GM23338 (cell line): ENCODE results near the gene NCOA1. TPM values are rescaled to one million over a fixed set of nuclear protein-coding genes. Genes with fewer than 3 reads are reported as not detected.

Experiments used
- ATAC-seq: fragments of 200-7000 bp; cut with Tn5 transposase; 3 replicates; pipeline ENCODE4 v1.9.1; 2020
- DNase-seq: peaks from one replicate; pipeline ENCODE4 v3.0.0-alpha.2; 2015; ENCODE audit warnings: low spot score
- H2AFZ ChIP-seq: fragments of 200-600 bp; sonication (generic); 2 replicates; pipeline ENCODE4 v1.8.0; 2016; ENCODE audit warnings: antibody characterized with exemption, mild to moderate bottlenecking, moderate library complexity
- H3F3A ChIP-seq: fragments of 200-600 bp; sonication (generic); replicated peaks from 2 replicates; pipeline ENCODE4 v1.8.0; 2017; ENCODE audit warnings: antibody characterized with exemption, mixed run types, low read depth
- H3K27ac ChIP-seq: fragments of 200-600 bp; sonication (generic); 2 replicates; pipeline ENCODE4 v1.6.1; 2016; ENCODE audit warnings: low read depth
- H3K27me3 ChIP-seq: fragments of 200-600 bp; sonication (generic); 2 replicates; pipeline ENCODE4 v1.8.0; 2016; ENCODE audit warnings: mild to moderate bottlenecking, mixed run types, moderate library complexity; ENCODE audit not compliant: insufficient read depth
- H3K36me3 ChIP-seq: fragments of 200-600 bp; sonication (generic); 2 replicates; pipeline ENCODE4 v1.8.0; 2016; ENCODE audit warnings: mild to moderate bottlenecking; ENCODE audit not compliant: insufficient read depth
- H3K4me1 ChIP-seq: fragments of 200-600 bp; sonication (generic); 2 replicates; pipeline ENCODE4 v1.8.0; 2016; ENCODE audit warnings: mild to moderate bottlenecking, moderate library complexity; ENCODE audit not compliant: insufficient read depth
- H3K4me2 ChIP-seq: fragments of 200-600 bp; sonication (generic); 2 replicates; pipeline ENCODE4 v1.7.1; 2017; ENCODE audit warnings: mixed run types
- H3K4me3 ChIP-seq: fragments of 200-600 bp; sonication (generic); 2 replicates; pipeline ENCODE4 v1.6.1; 2016; ENCODE audit warnings: mixed run types
- H3K79me2 ChIP-seq: fragments of 200-600 bp; sonication (generic); replicated peaks from 2 replicates; pipeline ENCODE4 v1.8.0; 2017; ENCODE audit warnings: mild to moderate bottlenecking; ENCODE audit not compliant: insufficient read depth
- H3K9me2 ChIP-seq: fragments of 200-600 bp; sonication (generic); 2 replicates; pipeline ENCODE4 v1.8.0; 2017; ENCODE audit not compliant: insufficient read depth
- H4K20me1 ChIP-seq: fragments of 200-600 bp; sonication (generic); replicated peaks from 2 replicates; pipeline ENCODE4 v1.8.0; 2017; ENCODE audit warnings: mild to moderate bottlenecking; ENCODE audit not compliant: insufficient read depth
- H3K27ac Mint-ChIP-seq: 2 replicates; pipeline ENCODE4 v1.8.0; 2020; ENCODE audit warnings: inconsistent platforms, mild to moderate bottlenecking, moderate library complexity, mixed read lengths
- H3K27me3 Mint-ChIP-seq: 3 replicates; pipeline ENCODE4 v1.8.0; 2022; ENCODE audit warnings: low read depth, mild to moderate bottlenecking, moderate library complexity, mixed read lengths, inconsistent platforms; ENCODE audit not compliant: insufficient read depth, poor library complexity
- H3K36me3 Mint-ChIP-seq: 3 replicates; pipeline ENCODE4 v1.8.0; 2021; ENCODE audit warnings: low read depth, mild to moderate bottlenecking, inconsistent platforms, moderate library complexity, mixed read lengths
- H3K4me1 Mint-ChIP-seq: 3 replicates; pipeline ENCODE4 v1.8.0; 2020; ENCODE audit warnings: mild to moderate bottlenecking, inconsistent platforms, mixed read lengths
- H3K4me3 Mint-ChIP-seq: 3 replicates; pipeline ENCODE4 v1.8.0; 2021; ENCODE audit warnings: moderate library complexity, mild to moderate bottlenecking, inconsistent platforms, mixed read lengths
- H3K9me3 Mint-ChIP-seq: 3 replicates; pipeline ENCODE4 v1.8.0; 2020; ENCODE audit warnings: moderate library complexity, mild to moderate bottlenecking, inconsistent platforms, mixed read lengths
- CREB1 ChIP-seq: fragments of 250-450 bp; sonication (Bioruptor Pico); IDR thresholded peaks from 2 replicates; pipeline ENCODE4 v1.5.0; 2020; ENCODE audit warnings: low read depth, mild to moderate bottlenecking, moderate library complexity
- EZH2 ChIP-seq: fragments of 200-600 bp; sonication (generic); IDR thresholded peaks from one replicate; pipeline ENCODE4 v1.8.0; 2017; ENCODE audit warnings: antibody characterized with exemption, mild to moderate bottlenecking, low read depth; ENCODE audit not compliant: unreplicated experiment
- EZH2phosphoT487 ChIP-seq: fragments of 200-600 bp; sonication (generic); IDR thresholded peaks from one replicate; pipeline ENCODE4 v1.8.1; 2018; ENCODE audit warnings: antibody characterized with exemption; ENCODE audit not compliant: unreplicated experiment
- JUNB ChIP-seq: IDR thresholded peaks from one replicate; pipeline ENCODE4 v1.6.1; 2016; ENCODE audit warnings: antibody characterized with exemption; ENCODE audit not compliant: unreplicated experiment
- NANOG ChIP-seq: IDR thresholded peaks from 2 replicates; pipeline ENCODE4 v1.6.1; 2016; ENCODE audit warnings: antibody characterized with exemption, borderline replicate concordance
- POLR2AphosphoS5 ChIP-seq: IDR thresholded peaks from 2 replicates; pipeline ENCODE4 v1.6.1; 2016; ENCODE audit warnings: antibody characterized with exemption, low read depth
- STAT1 ChIP-seq: IDR thresholded peaks from one replicate; pipeline ENCODE4 v1.6.1; 2016; ENCODE audit warnings: antibody characterized with exemption; ENCODE audit not compliant: unreplicated experiment
- ZNF331 ChIP-seq: fragments of 250-450 bp; sonication (Bioruptor Pico); IDR thresholded peaks from 2 replicates; pipeline ENCODE4 v1.5.0; 2020; ENCODE audit warnings: low read depth, mild to moderate bottlenecking, moderate library complexity
- polyA plus RNA-seq: library from polyadenylated mRNA; unstranded; fragments of >200 nt; fragmentation: Nextera tagmentation; extraction: Ambion mirVana; gene quantifications from 2 replicates; pipeline ENCODE4 v1.2.1, GENCODE V29; 2016
- total RNA-seq: library from RNA; depleted of rRNA; stranded (reverse); fragments of >200 nt; shearing (Covaris generic); gene quantifications from 2 replicates; pipeline ENCODE4 v1.2.3, GENCODE V29; 2014
- TF ChIP-seq, protein P1 (sequence below): IDR thresholded peaks from 2 replicates; pipeline ENCODE4 v1.6.1; 2016; ENCODE audit warnings: antibody characterized with exemption
- TF ChIP-seq, protein P2 (sequence below): IDR thresholded peaks from one replicate; pipeline ENCODE4 v1.6.1; 2018; ENCODE audit warnings: antibody characterized with exemption; ENCODE audit not compliant: unreplicated experiment
- TF ChIP-seq, protein P3 (sequence below): fragments of 250-450 bp; sonication (Bioruptor Pico); IDR thresholded peaks from 2 replicates; pipeline ENCODE4 v1.5.0; 2020; ENCODE audit warnings: mild to moderate bottlenecking, moderate library complexity

Gene NCOA1
- total and polyA plus RNA-seq, 2 experiments from 2014 or later, result 7.1 to 15.1 TPM

DNA sequence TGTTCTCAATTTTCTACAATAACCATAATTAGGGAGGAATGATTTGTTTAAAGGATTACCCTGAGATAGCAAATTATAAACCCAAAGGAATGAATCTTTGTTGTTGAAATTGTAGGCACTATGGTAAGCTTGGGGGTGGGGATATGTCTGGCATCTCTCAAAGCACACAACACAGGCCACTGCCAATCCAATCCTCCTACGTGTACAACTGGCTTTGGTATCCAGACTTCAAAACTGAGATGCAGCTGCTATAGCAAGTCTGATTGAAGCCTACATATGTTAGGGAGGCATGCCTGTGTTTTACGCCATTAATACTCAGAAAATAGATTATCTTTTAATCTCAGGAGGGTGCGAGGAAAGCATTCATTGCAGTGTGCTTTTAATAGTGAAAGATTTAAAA is 5.9 kb upstream of the NCOA1 start (continued):
- TF ChIP-seq EZH2, result no peak
- TF ChIP-seq POLR2AphosphoS5, result no peak
- no peak for TF ChIP-seq ZNF331 (CRISPR knock-in tag)

DNA sequence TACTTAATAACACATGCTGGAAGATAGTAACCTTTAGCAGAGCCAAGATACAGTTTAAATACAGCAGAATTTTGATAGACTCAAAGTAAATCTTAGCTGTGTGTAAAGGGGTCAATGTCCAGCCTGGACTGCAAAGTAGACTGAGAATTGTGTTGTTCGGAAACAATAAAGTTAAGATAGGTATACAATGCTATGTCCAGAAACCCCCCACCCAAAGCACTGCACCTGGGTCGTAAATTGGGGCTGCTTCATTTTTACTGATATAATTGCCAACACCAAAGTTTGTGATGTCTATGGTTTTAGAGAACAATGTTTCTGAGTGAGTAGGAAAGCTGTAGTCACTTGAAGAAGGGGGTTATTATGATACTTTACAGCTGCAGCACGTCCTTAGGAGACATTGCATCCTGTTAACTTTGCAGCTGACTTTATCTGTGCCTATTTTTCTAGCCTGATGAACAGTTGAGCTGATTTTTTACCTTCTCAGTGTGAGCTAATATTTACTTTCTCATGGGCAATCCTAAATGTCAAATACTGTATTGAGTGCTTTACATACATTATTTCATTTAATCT is 4.3 kb upstream of the NCOA1 start:
- no peak for DNase-seq
- Mint-ChIP-seq H3K9me3 (peaks cover 3% of the 10 kb centered on the region; the same call in 1 of the 3 replicates), H3K27me3 (peaks cover 7% of the 10 kb centered on the region), H3K4me3 (no peak overlapping the region), H3K4me1 (peaks cover 16% of the 10 kb centered on the region), H3K27ac (no peak overlapping the region), H3K36me3 (no peaks in the 10 kb centered on the region; the same call in 1 of the 3 replicates)
- no peak for ATAC-seq
- Histone ChIP-seq H3K27ac (no peak overlapping the region), H3K36me3 (no peaks in the 10 kb centered on the region), H3K4me1 (peaks cover 12% of the 10 kb centered on the region), H3K27me3 (no peaks in the 10 kb centered on the region), H2AFZ (no peak overlapping the region), H4K20me1 (no peaks in the 10 kb centered on the region), H3K4me3 (no peak overlapping the region), H3F3A (no peaks in the 10 kb centered on the region), H3K4me2 (no peak overlapping the region), H3K9me2 (no peaks in the 10 kb centered on the region), H3K79me2 (no peaks in the 10 kb centered on the region)
- TF ChIP-seq EZH2phosphoT487 (no peak), JUNB (no peak), ZNF331 (CRISPR knock-in tag) (no peak), POLR2AphosphoS5 (no peak), STAT1 (no peak), CREB1 (CRISPR knock-in tag) (no peak), EZH2 (no peak), NANOG (no peak)
- TF ChIP-seq, protein P1, sequence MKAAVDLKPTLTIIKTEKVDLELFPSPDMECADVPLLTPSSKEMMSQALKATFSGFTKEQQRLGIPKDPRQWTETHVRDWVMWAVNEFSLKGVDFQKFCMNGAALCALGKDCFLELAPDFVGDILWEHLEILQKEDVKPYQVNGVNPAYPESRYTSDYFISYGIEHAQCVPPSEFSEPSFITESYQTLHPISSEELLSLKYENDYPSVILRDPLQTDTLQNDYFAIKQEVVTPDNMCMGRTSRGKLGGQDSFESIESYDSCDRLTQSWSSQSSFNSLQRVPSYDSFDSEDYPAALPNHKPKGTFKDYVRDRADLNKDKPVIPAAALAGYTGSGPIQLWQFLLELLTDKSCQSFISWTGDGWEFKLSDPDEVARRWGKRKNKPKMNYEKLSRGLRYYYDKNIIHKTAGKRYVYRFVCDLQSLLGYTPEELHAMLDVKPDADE, result no peak
- TF ChIP-seq, protein P2, sequence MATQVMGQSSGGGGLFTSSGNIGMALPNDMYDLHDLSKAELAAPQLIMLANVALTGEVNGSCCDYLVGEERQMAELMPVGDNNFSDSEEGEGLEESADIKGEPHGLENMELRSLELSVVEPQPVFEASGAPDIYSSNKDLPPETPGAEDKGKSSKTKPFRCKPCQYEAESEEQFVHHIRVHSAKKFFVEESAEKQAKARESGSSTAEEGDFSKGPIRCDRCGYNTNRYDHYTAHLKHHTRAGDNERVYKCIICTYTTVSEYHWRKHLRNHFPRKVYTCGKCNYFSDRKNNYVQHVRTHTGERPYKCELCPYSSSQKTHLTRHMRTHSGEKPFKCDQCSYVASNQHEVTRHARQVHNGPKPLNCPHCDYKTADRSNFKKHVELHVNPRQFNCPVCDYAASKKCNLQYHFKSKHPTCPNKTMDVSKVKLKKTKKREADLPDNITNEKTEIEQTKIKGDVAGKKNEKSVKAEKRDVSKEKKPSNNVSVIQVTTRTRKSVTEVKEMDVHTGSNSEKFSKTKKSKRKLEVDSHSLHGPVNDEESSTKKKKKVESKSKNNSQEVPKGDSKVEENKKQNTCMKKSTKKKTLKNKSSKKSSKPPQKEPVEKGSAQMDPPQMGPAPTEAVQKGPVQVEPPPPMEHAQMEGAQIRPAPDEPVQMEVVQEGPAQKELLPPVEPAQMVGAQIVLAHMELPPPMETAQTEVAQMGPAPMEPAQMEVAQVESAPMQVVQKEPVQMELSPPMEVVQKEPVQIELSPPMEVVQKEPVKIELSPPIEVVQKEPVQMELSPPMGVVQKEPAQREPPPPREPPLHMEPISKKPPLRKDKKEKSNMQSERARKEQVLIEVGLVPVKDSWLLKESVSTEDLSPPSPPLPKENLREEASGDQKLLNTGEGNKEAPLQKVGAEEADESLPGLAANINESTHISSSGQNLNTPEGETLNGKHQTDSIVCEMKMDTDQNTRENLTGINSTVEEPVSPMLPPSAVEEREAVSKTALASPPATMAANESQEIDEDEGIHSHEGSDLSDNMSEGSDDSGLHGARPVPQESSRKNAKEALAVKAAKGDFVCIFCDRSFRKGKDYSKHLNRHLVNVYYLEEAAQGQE, result no peak
- TF ChIP-seq, protein P3, sequence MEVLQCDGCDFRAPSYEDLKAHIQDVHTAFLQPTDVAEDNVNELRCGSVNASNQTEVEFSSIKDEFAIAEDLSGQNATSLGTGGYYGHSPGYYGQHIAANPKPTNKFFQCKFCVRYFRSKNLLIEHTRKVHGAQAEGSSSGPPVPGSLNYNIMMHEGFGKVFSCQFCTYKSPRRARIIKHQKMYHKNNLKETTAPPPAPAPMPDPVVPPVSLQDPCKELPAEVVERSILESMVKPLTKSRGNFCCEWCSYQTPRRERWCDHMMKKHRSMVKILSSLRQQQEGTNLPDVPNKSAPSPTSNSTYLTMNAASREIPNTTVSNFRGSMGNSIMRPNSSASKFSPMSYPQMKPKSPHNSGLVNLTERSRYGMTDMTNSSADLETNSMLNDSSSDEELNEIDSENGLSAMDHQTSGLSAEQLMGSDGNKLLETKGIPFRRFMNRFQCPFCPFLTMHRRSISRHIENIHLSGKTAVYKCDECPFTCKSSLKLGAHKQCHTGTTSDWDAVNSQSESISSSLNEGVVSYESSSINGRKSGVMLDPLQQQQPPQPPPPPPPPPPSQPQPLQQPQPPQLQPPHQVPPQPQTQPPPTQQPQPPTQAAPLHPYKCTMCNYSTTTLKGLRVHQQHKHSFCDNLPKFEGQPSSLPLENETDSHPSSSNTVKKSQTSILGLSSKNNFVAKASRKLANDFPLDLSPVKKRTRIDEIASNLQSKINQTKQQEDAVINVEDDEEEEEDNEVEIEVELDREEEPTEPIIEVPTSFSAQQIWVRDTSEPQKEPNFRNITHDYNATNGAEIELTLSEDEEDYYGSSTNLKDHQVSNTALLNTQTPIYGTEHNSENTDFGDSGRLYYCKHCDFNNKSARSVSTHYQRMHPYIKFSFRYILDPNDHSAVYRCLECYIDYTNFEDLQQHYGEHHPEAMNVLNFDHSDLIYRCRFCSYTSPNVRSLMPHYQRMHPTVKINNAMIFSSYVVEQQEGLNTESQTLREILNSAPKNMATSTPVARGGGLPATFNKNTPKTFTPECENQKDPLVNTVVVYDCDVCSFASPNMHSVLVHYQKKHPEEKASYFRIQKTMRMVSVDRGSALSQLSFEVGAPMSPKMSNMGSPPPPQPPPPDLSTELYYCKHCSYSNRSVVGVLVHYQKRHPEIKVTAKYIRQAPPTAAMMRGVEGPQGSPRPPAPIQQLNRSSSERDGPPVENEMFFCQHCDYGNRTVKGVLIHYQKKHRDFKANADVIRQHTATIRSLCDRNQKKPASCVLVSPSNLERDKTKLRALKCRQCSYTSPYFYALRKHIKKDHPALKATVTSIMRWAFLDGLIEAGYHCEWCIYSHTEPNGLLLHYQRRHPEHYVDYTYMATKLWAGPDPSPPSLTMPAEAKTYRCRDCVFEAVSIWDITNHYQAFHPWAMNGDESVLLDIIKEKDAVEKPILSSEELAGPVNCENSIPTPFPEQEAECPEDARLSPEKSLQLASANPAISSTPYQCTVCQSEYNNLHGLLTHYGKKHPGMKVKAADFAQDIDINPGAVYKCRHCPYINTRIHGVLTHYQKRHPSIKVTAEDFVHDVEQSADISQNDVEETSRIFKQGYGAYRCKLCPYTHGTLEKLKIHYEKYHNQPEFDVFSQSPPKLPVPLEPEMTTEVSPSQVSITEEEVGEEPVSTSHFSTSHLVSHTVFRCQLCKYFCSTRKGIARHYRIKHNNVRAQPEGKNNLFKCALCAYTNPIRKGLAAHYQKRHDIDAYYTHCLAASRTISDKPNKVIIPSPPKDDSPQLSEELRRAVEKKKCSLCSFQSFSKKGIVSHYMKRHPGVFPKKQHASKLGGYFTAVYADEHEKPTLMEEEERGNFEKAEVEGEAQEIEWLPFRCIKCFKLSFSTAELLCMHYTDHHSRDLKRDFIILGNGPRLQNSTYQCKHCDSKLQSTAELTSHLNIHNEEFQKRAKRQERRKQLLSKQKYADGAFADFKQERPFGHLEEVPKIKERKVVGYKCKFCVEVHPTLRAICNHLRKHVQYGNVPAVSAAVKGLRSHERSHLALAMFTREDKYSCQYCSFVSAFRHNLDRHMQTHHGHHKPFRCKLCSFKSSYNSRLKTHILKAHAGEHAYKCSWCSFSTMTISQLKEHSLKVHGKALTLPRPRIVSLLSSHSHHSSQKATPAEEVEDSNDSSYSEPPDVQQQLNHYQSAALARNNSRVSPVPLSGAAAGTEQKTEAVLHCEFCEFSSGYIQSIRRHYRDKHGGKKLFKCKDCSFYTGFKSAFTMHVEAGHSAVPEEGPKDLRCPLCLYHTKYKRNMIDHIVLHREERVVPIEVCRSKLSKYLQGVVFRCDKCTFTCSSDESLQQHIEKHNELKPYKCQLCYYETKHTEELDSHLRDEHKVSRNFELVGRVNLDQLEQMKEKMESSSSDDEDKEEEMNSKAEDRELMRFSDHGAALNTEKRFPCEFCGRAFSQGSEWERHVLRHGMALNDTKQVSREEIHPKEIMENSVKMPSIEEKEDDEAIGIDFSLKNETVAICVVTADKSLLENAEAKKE, result no peak
